ENCODE measurements around the gene MAGI1.

The MAGI1 gene

GRCh38 chr3:65500398-65501306 is 538.1 kb downstream of the MAGI1 start:
- no peak for DNase-seq

DNA sequence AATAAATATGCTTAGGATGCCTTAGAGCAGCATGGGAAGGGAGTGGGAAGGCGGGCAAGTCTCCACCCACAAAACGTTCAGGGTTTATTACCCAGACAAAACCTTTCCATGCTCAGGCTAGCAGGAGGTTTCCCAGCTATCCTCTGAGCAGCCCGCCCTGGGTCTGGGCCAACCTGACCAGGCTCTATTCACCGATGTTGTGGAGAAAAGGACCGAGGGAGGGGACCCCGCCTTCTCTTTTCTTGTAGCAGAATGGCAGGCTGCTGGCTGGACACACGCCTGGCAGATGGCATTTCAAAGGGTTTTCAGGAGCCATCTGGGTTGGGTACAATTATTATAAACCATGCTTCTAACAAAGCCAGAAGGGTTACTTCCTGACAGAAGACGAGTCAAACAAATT is 540.9 kb downstream of the MAGI1 start:
- DNase-seq, result no peak

DNA sequence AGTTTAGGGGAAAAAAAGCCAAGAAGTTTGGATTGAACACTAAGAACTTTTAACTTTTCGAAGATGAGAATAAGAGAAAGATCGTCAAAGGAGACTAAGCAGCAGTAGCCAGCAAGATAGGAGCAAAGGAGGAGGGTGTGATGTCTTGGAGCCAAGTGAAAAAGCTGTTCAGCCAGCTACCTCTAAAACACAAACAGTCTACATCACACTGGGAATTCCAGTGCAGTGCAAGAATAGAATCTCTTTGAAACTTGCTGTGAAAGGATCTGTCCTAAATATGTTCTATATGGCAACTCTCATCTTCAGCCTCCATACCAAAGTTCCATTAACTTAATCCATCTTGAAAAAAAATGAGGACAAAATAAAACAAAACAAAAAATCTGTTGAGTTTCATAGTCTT is 541.5 kb downstream of the MAGI1 start:
- DNase-seq, result no peak

GRCh38 chr3:65493938-65494337 is 544.8 kb downstream of the MAGI1 start:
- no peak for DNase-seq

GRCh38 chr3:65493371-65493882 is 545.3 kb downstream of the MAGI1 start:
- no peak for DNase-seq

DNA sequence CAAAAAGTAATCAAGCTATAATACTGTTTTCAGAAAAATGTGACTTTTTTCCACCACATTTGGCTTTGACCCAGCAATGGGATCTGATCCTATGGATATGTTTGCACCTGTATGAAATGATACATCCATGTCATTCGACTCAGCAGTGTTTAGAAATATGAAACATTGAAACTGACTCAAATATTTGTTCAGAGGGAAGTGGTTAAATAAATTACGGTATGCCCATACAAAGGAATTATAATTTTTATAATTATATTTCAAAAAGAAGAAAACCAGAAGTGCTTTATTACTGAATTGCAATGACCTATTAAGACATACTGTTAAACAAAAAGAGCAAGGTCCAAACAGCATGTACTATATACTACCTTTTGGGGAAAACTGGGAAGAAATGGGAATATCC is 546.5 kb downstream of the MAGI1 start:
- DNase-seq, result no peak

GRCh38 chr3:65490114-65490513 is 548.6 kb downstream of the MAGI1 start:
- no peak for DNase-seq

DNA sequence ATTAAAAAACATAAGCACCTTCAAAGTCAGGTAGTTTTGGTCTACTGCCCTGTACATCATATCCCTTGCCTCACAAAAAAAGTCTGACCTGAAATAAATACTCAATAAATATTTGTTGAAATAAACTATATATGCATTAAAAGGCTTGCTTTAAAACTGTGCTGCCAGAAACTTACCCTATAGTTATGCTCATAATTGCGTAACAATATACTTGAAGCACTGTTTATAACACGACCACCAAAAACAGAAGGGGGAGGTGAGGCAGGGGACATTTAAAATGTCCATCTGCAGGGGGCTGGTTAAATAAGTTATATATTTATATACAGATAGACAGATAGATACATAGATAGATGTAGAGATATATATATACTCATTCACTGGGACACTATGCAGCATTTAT is 549.5 kb downstream of the MAGI1 start:
- no peak for DNase-seq

DNA sequence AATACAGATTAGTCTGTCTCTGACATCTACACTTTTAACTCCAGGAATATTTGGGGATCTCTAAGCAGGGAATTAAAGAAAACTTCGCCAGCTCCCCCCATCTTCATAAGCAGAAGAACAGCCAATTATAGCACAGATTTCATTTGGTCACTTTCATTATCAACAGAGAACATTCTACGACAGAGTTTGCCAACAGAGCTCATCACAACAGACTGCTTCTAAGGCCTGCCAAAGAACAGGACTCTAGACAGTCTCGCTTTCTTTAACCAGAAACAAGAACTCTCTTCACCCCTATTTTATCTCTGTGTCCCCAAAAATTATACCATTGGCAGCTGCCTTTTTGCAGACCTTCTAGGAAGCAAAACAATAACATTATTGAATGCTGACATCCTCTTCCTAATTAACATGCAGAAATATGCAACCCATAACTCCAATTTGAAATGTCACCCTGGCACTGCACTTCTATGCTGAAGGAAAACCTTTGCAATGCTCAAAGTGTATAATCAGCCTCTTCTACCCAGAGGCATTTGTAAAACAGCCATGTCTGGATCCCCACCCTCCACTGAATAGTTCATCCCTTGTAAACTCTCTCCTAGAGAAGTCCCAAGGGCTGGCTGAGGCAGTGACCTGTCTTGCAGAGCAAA is 552.8 kb downstream of the MAGI1 start:
- DNase-seq, result no peak

DNA sequence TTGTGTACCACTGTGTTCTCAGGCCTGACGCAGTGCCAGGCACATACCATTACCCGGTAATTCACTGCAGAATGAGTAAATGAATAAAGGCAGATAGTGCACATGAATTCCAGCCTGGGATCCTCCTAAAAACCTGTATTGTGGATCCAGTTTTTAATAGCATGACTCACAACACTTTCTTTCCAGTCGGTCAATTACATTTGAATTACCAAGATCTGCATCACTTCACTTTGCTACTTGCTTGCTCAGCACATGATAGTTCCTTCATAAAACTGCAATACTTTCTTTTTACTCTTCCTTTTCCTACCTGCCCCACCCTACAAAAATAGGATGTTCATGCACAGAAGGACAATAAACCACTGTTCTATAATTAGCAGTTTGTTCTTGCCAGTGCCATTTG is 553.8 kb downstream of the MAGI1 start:
- no peak for DNase-seq

GRCh38 chr3:65483480-65483879 is 555.2 kb downstream of the MAGI1 start:
- DNase-seq, result no peak

DNA sequence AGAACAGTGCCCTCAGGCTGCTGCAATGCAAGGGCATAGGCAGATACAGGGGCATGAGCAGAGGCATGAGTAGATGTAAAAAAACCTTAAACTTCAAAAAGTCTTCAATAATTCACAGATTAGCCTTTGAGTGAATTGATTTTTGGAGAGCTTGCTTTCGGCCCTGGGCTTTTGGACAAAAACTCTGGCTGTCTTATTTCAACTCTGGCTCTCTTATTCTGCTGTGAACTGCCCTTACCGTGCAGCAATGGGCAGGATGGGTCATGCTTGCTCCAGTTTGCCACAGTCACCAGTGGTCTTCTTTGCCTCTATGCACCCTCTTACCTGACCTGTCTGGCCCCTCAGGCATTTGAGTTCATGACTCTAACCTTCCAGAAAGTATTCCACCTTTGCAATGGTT is 555.7 kb downstream of the MAGI1 start:
- DNase-seq, result no peak

- no peak for DNase-seq
Observed at GRCh38 chr3:65481085-65481484, 557.6 kb downstream of the MAGI1 start.

DNA sequence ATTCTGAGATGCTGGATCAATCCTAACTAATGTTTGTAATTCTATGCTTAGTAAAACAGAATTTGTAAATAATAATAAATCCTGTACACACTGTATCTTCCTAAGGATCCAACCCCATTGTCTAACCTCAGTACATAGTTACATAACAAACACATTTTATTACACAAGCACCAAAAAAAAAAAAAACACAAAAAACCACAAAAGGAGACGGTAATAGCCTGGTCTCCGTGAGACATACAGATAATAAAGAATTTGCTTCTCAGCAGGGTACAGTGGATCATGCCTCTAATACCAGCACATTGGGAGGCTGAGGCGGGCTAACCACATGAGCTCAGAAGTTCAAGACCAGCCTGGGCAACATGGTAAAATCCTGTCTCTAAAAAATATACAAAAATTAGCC is 558.7 kb downstream of the MAGI1 start:
- no peak for DNase-seq

GRCh38 chr3:65478551-65479500 is 559.9 kb downstream of the MAGI1 start:
- DNase-seq, result no peak

- DNase-seq, result no peak
Observed at GRCh38 chr3:65473736-65474135, 565.0 kb downstream of the MAGI1 start.

GRCh38 chr3:65472501-65472900 is 566.2 kb downstream of the MAGI1 start:
- no peak for DNase-seq

DNA sequence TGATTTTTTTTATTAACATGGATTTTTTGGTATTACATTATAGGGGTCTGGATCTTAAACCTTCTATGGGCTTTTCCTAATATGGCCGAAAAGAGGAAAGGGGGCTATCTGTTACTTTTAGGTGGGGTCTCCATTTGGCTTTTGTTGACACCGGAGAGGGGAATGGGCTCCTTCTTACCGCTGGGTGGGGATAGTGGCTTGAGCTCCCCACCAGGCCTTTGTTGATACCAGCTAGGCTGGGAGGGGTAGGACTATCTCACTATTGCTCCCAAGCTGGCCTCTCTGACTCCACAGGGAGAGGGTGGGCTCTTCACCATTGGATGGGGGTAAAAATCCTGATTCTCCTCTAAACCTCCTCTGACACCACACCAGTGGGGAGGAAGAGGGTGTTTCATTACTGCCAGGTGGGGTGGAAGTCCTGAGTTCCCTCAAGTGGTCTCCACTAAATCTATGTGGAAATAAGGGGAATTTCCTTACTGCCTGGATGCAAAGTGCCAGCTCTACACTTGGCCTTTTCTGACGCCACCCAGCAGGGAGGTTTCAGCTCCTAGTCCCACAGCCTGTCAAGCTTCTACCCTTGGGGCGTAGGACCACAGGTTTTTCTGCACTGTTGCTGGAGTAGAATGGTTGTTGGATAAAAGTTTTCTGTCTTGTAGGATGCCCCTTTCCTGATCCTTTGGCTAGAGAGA is 572.3 kb downstream of the MAGI1 start:
- DNase-seq, result no peak

DNA sequence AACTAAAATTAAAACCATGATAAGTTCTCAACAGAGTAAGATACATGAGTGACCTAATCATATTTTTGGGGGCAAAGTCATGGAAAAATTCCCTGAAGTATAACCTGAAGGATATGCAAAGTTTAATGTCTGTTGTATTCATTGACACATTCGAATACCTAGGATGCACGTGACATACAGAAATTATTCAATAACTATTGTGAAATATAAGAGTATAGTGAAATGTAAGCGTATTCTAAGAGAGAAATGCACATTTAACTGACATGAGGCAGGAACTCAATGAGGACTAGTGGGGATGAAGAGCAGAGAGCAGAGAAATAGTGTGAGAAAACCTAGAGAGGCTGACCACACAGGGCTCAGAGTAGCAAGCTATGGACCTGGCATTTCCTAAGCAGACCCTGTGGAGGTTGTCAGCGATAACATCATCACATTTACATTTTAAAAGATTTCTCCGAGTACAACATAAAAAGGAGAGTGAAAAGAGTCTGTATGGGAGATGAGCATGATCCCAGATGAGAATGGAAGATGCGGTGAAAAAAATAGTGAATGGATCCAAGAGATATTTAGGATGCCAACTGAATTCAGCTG is 588.8 kb downstream of the MAGI1 start:
- no peak for DNase-seq

DNA sequence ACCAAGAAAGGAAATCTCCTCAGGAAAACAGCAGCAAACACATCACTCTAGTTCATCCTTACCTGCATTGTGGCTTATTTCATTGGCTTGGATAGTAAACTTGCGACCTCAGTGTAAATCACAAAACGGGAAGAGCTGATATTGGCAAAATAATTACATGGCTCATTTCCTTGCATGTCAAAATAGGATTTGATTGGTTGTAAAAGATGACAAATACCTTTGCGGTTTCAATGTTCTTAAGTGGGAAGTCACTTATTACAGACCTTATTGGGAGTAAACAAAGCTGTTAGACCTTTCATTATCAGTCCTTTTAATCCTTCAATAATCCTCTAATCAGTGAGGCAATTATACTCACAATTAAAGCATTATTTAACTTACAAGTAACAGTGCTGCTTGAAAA is 590.6 kb downstream of the MAGI1 start:
- DNase-seq, result peak in 1 of 2 experiments; percentile 2

GRCh38 chr3:65445573-65446169 is 593.0 kb downstream of the MAGI1 start:
- DNase-seq, result no peak

- DNase-seq, result no peak
Observed at GRCh38 chr3:65444447-65444815, 594.3 kb downstream of the MAGI1 start.

Measured in NCI-H1930 (cell line).